Neural cell (in vitro differentiated cells): ENCODE measurements around the gene TMF1. TPM values are rescaled to one million over a fixed set of nuclear protein-coding genes. Genes with fewer than 3 reads are reported as not detected.

Experiments used
- H2AFZ ChIP-seq: fragments of 200-600, 300-800 bp; sonication (generic), shearing (Covaris generic); 2 replicates; pipeline ENCODE4 v1.6.0; 2014; ENCODE audit warnings: low read depth, mild to moderate bottlenecking, antibody characterized with exemption, low read length, moderate library complexity
- H3F3A ChIP-seq: fragments of 200-600 bp; shearing (Covaris generic); 2 replicates; pipeline ENCODE4 v1.6.1; 2016; ENCODE audit warnings: mild to moderate bottlenecking, moderate library complexity, mixed read lengths, antibody characterized with exemption, low read length; ENCODE audit not compliant: insufficient read depth, poor library complexity, severe bottlenecking
- H3K27ac ChIP-seq: fragments of 200-600, 300-800 bp; sonication (generic), shearing (Covaris generic); 2 replicates; pipeline ENCODE4 v1.5.1; 2014; ENCODE audit warnings: mild to moderate bottlenecking, low read length, moderate library complexity
- H3K27me3 ChIP-seq: fragments of 300-800, 200-600 bp; sonication (generic), shearing (Covaris generic); 2 replicates; pipeline ENCODE4 v1.6.0; 2014; ENCODE audit warnings: mild to moderate bottlenecking, low read depth, low read length, moderate library complexity; ENCODE audit not compliant: insufficient read depth
- H3K36me3 ChIP-seq: fragments of 300-800, 200-600 bp; sonication (generic), shearing (Covaris generic); 2 replicates; pipeline ENCODE4 v1.5.1; 2014; ENCODE audit warnings: mild to moderate bottlenecking, antibody characterized with exemption, low read length, moderate library complexity; ENCODE audit not compliant: insufficient read depth
- H3K4me2 ChIP-seq: fragments of 300-800, 200-600 bp; sonication (generic), shearing (Covaris generic); 2 replicates; pipeline ENCODE4 v1.6.0; 2014; ENCODE audit warnings: mild to moderate bottlenecking, low read length
- H3K4me3 ChIP-seq: fragments of 300-800, 200-600 bp; sonication (generic), shearing (Covaris generic); 2 replicates; pipeline ENCODE4 v1.5.1; 2014; ENCODE audit warnings: mild to moderate bottlenecking, low read length, moderate library complexity
- H3K79me2 ChIP-seq: fragments of 200-600 bp; shearing (Covaris generic); replicated peaks from 2 replicates; pipeline ENCODE4 v1.6.0; 2014; ENCODE audit warnings: mild to moderate bottlenecking, low read length, moderate library complexity; ENCODE audit not compliant: insufficient read depth
- H3K9ac ChIP-seq: fragments of 300-800, 200-600 bp; sonication (generic), shearing (Covaris generic); 2 replicates; pipeline ENCODE4 v1.6.1; 2016; ENCODE audit warnings: mild to moderate bottlenecking, low read length, mixed read lengths
- H3K9me2 ChIP-seq: fragments of 200-600 bp; shearing (Covaris generic); 2 replicates; pipeline ENCODE4 v1.6.1; 2016; ENCODE audit warnings: mild to moderate bottlenecking, low read length, mixed read lengths; ENCODE audit not compliant: insufficient read depth
- H3K9me3 ChIP-seq: fragments of 200-600, 300-800 bp; sonication (generic), shearing (Covaris generic); 2 replicates; pipeline ENCODE4 v1.6.1; 2016; ENCODE audit warnings: mild to moderate bottlenecking, mixed run types, low read length, moderate library complexity, mixed read lengths
- H4K20me1 ChIP-seq: fragments of 200-600 bp; shearing (Covaris generic); 2 replicates; pipeline ENCODE4 v1.6.1; 2016; ENCODE audit warnings: mild to moderate bottlenecking, mixed run types; ENCODE audit not compliant: insufficient read depth
- CTCF ChIP-seq: fragments of 450-650 bp; IDR thresholded peaks from 2 replicates; pipeline ENCODE4 v1.5.1; 2014; ENCODE audit warnings: antibody characterized with exemption, mild to moderate bottlenecking, moderate library complexity; ENCODE audit not compliant: poor library complexity, severe bottlenecking
- EP300 ChIP-seq: fragments of 450-650 bp; conservative IDR thresholded peaks from 2 replicates; pipeline ENCODE4 v1.6.1; 2014; ENCODE audit warnings: antibody characterized with exemption, mild to moderate bottlenecking, moderate library complexity; ENCODE audit not compliant: poor library complexity, severe bottlenecking
- EZH2 ChIP-seq: fragments of 200-600, 300-800 bp; shearing (Covaris generic), sonication (generic); IDR thresholded peaks from 2 replicates; pipeline ENCODE4 v1.6.1; 2014; ENCODE audit warnings: antibody characterized with exemption, low read length, borderline replicate concordance, mild to moderate bottlenecking; ENCODE audit not compliant: insufficient read depth, poor library complexity, severe bottlenecking
- MXI1 ChIP-seq: fragments of 450-650 bp; conservative IDR thresholded peaks from 2 replicates; pipeline ENCODE4 v1.6.1; 2014; ENCODE audit warnings: antibody characterized with exemption, mild to moderate bottlenecking; ENCODE audit not compliant: poor library complexity, severe bottlenecking
- POLR2AphosphoS5 ChIP-seq: IDR thresholded peaks from 2 replicates; pipeline ENCODE4 v1.6.1; 2012
- RAD21 ChIP-seq: fragments of 450-650 bp; conservative IDR thresholded peaks from 2 replicates; pipeline ENCODE4 v1.6.1; 2014; ENCODE audit warnings: antibody characterized with exemption, mild to moderate bottlenecking, moderate library complexity
- REST ChIP-seq: IDR thresholded peaks from 2 replicates; pipeline ENCODE4 v1.6.1; 2012; ENCODE audit warnings: borderline replicate concordance
- SMC3 ChIP-seq: fragments of 450-650 bp; conservative IDR thresholded peaks from 2 replicates; pipeline ENCODE4 v1.6.1; 2014; ENCODE audit warnings: antibody characterized with exemption, mild to moderate bottlenecking, moderate library complexity; ENCODE audit not compliant: poor library complexity
- TAF1 ChIP-seq: IDR thresholded peaks from 2 replicates; pipeline ENCODE4 v1.6.1; 2012; ENCODE audit warnings: low read depth
- polyA plus RNA-seq: library from polyadenylated mRNA; depleted of rRNA; stranded (reverse); fragments of >200 nt; gene quantifications from 2 replicates; pipeline ENCODE4 v1.2.3, GENCODE V29; 2014

The TMF1 gene
- polyA plus RNA-seq, 1 donor from 2014 or later, result 21.4 TPM

- Histone ChIP-seq H3K9me3 (no peaks in the 10 kb centered on the region), H3K27me3 (no peaks in the 10 kb centered on the region), H3K9ac (no peak overlapping the region), H3K9me2 (no peaks in the 10 kb centered on the region), H4K20me1 (no peaks in the 10 kb centered on the region), H3K79me2 (no peaks in the 10 kb centered on the region), H3F3A (no peaks in the 10 kb centered on the region), H3K36me3 (no peaks in the 10 kb centered on the region), H3K4me3 (no peak overlapping the region), H3K4me2 (no peak overlapping the region), H2AFZ (no peak overlapping the region), H3K27ac (no peak overlapping the region)
- no peak for TF ChIP-seq EZH2
- no peak for TF ChIP-seq SMC3
- no peak for TF ChIP-seq RAD21
- no peak for TF ChIP-seq REST
- no peak for TF ChIP-seq POLR2AphosphoS5
- no peak for TF ChIP-seq MXI1
- no peak for TF ChIP-seq TAF1
- no peak for TF ChIP-seq EP300
- TF ChIP-seq CTCF, result no peak
These were observed 63.4 kb downstream of the TMF1 start for GRCh38 chr3:68988740-68989139.

- no peak overlapping the region for H3K27ac ChIP-seq
- H3K9me3 ChIP-seq, result no peaks in the 10 kb centered on the region
- no peaks in the 10 kb centered on the region for H3K79me2 ChIP-seq
- TF ChIP-seq REST (no peak), EP300 (no peak), CTCF (no peak), POLR2AphosphoS5 (no peak), TAF1 (no peak), SMC3 (no peak), EZH2 (no peak), MXI1 (no peak)
- no peak overlapping the region for H3K9ac ChIP-seq
- no peaks in the 10 kb centered on the region for H4K20me1 ChIP-seq
- H3K4me3 ChIP-seq, result no peak overlapping the region
- H3K4me2 ChIP-seq, result no peak overlapping the region
- H3K36me3 ChIP-seq, result no peaks in the 10 kb centered on the region
- no peaks in the 10 kb centered on the region for H3F3A ChIP-seq
- H3K9me2 ChIP-seq, result no peaks in the 10 kb centered on the region
- no peaks in the 10 kb centered on the region for H3K27me3 ChIP-seq
- no peak overlapping the region for H2AFZ ChIP-seq
These were observed 64.8 kb downstream of the TMF1 start for GRCh38 chr3:68987322-68987721.
